ENCODE data around the gene TJP2. TPM values are rescaled to one million over a fixed set of nuclear protein-coding genes. Genes with fewer than 3 reads are reported as not detected.

TJP2 gene
- total RNA-seq, 2 experiments from 2014 or later: 12.9 to 15.3 TPM

DNA sequence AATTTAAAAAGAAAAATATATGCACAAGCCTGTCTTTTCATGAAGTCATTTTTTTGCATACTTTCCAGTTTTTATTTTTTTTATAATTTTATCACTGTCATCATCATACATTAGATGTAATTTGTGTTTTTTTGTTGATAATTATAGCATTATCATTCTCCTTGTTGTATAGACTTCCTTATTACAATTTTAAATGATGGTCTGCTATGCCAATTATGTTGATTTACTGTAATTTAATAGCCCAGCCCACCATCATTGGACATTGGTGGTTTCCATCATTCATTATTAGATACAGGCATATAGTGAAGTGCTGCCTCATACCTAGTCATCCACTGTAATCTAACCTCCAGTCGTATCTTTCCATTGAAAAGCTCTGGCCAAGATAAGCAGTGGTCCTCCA lies 3.8 kb upstream of the TJP2 start:
- H3K4me3 Mint-ChIP-seq: no peak overlapping the region
- DNase-seq: no peak
- no peak overlapping the region for H3K27ac Mint-ChIP-seq
- CTCF ChIA-PET: no interaction called here
- no peaks in the 10 kb centered on the region for H3K36me3 Mint-ChIP-seq
- H3K27me3 Mint-ChIP-seq: peaks cover 28% of the 10 kb centered on the region
- POLR2A ChIA-PET: interaction anchor here (1.9 kb wide), 1 partner anchor 9 kb away, joined by 8 read pairs; no protein-coding TSS in a partner anchor
- H3K4me1 Mint-ChIP-seq (ENCODE audit: low read depth): peaks cover 33% of the 10 kb centered on the region
- intact Hi-C loops (cut with micrococcal nuclease): loop anchor here (5.0 to 10.0 kb wide), 2 partner anchors 1087 to 1395 kb away; partner anchors contain the start of gene SMC5
- no peaks in the 10 kb centered on the region for H3K9me3 Mint-ChIP-seq

- no peaks in the 10 kb centered on the region for H3K36me3 Mint-ChIP-seq
- ChIA-PET CTCF (no interaction called here), POLR2A (no interaction called here)
- H3K4me3 Mint-ChIP-seq: no peak overlapping the region
- H3K4me1 Mint-ChIP-seq (ENCODE audit: low read depth): peaks cover 41% of the 10 kb centered on the region
- intact Hi-C loops (cut with micrococcal nuclease): loop anchor here (5.0 to 10.0 kb wide), 2 partner anchors 1086 to 1394 kb away; partner anchors contain the start of gene SMC5
- DNase-seq: no peak
- H3K27me3 Mint-ChIP-seq: peaks cover 34% of the 10 kb centered on the region
- H3K27ac Mint-ChIP-seq: no peak overlapping the region
- no peaks in the 10 kb centered on the region for H3K9me3 Mint-ChIP-seq
These were observed 3.0 kb upstream of the TJP2 start for GRCh38 chr9:69171049-69171448.

DNA sequence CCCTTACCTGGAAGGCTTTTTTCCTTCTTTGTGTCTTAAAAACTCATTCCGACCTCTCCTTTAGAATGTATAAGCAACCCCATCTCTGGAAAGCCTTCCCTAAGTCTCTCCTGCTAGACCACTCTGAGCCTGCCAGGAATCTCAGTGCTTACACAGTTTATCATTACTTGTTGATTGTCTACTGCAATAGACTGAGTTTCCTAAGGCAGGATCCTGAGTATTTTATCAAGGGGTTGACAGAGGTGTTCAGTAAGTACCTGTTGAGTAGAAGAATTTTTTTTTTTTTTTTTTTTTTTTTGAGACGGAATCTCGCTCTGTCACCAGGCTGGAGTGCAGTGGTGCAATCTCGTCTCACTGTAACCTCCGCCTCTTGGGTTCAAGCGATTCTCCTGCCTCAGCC lies 2.6 kb upstream of the TJP2 start:
- Mint-ChIP-seq H3K36me3 (no peaks in the 10 kb centered on the region), H3K4me3 (no peak overlapping the region), H3K9me3 (no peaks in the 10 kb centered on the region), H3K27me3 (peaks cover 36% of the 10 kb centered on the region), H3K27ac (no peak overlapping the region), H3K4me1 (ENCODE audit: low read depth) (peaks cover 46% of the 10 kb centered on the region)
- no peak for DNase-seq
- ChIA-PET POLR2A (no interaction called here), CTCF (no interaction called here)
- intact Hi-C loops (cut with micrococcal nuclease): loop anchor here (5.0 to 10.0 kb wide), 2 partner anchors 1086 to 1393 kb away; partner anchors contain the start of gene SMC5

DNA sequence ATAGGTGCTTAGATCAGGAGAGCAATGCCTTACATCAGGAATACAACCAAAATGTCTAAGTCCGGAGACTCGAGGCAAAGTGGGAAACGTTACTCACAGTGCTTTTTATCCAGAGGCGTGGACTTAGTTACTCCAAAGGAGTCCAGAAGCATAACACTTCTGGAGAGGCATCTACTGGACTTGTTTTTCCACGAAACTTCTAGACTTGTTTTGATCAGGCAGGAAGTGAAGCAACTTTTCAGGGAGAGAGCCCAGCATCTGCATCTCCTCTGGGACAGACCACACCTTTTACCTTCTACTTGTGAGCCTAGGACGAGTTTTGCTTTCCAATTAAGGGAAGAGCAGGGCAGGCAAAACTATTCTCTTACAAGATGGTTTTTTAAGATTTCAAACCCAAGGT lies 1.2 kb upstream of the TJP2 start:
- CTCF ChIA-PET: no interaction called here
- no peak for DNase-seq
- no peak overlapping the region for H3K27ac Mint-ChIP-seq
- peak overlapping the region; percentile 71 for H3K4me3 Mint-ChIP-seq
- intact Hi-C loops (cut with micrococcal nuclease): loop anchor here (5.0 to 10.0 kb wide), 2 partner anchors 1084 to 1392 kb away; partner anchors contain the start of gene SMC5
- peaks cover 36% of the 10 kb centered on the region for H3K27me3 Mint-ChIP-seq
- no peaks in the 10 kb centered on the region for H3K9me3 Mint-ChIP-seq
- POLR2A ChIA-PET: no interaction called here
- no peaks in the 10 kb centered on the region for H3K36me3 Mint-ChIP-seq
- H3K4me1 Mint-ChIP-seq (ENCODE audit: low read depth): peaks cover 54% of the 10 kb centered on the region

DNA sequence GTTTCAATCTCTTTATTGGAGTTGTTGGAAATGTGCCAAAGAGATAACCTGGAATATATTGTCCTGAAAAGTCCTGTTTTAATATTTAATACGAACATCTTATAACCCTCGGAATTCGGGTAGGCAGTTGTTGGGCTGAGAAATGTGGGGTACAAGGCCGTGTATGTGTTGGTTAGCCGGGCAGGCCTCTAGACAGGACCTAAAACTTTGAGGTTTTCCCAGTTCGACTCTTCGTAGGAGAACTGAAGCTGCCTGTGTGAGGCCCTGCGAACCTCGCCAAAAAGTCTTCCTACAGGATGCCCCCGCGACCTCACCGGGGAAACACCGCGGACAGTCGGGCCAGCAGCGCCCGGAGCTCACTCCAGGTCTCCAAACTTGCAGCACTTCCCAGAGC lies 583 bp upstream of the TJP2 start:
- DNase-seq: no peak
- Mint-ChIP-seq H3K27me3 (peaks cover 36% of the 10 kb centered on the region), H3K4me3 (peak overlapping the region; percentile 71), H3K9me3 (no peaks in the 10 kb centered on the region), H3K27ac (no peak overlapping the region), H3K4me1 (ENCODE audit: low read depth) (peaks cover 56% of the 10 kb centered on the region), H3K36me3 (no peaks in the 10 kb centered on the region)
- ChIA-PET CTCF (no interaction called here), POLR2A (no interaction called here)
- intact Hi-C loops (cut with micrococcal nuclease): loop anchor here (5.0 to 10.0 kb wide), 2 partner anchors 1084 to 1391 kb away; partner anchors contain the start of gene SMC5

- ChIA-PET CTCF (interaction anchor here (0.9 to 2.6 kb wide), 4 partner anchors 12 to 139 kb away, joined by 3 to 11 read pairs (median 4); partner anchors contain the start of gene FXN), POLR2A (interaction anchor here (0.6 to 1.4 kb wide), 2 partner anchors 53 to 610 kb away, joined by 3 to 4 read pairs; no protein-coding TSS in a partner anchor)
- H3K4me3 Mint-ChIP-seq: peak overlapping the region; percentile 82
- peak; percentile 83 for DNase-seq
- H3K9me3 Mint-ChIP-seq: no peaks in the 10 kb centered on the region
- peaks cover 36% of the 10 kb centered on the region for H3K27me3 Mint-ChIP-seq
- peaks cover 54% of the 10 kb centered on the region for H3K4me1 Mint-ChIP-seq (ENCODE audit: low read depth)
- no peaks in the 10 kb centered on the region for H3K36me3 Mint-ChIP-seq
- intact Hi-C loops (cut with micrococcal nuclease): loop anchor here (5.0 to 10.0 kb wide), 2 partner anchors 1082 to 1390 kb away; partner anchors contain the start of gene SMC5
- peak overlapping the region; percentile 71 for H3K27ac Mint-ChIP-seq
These were observed 763 bp downstream of the TJP2 start for GRCh38 chr9:69174616-69175463.

DNA sequence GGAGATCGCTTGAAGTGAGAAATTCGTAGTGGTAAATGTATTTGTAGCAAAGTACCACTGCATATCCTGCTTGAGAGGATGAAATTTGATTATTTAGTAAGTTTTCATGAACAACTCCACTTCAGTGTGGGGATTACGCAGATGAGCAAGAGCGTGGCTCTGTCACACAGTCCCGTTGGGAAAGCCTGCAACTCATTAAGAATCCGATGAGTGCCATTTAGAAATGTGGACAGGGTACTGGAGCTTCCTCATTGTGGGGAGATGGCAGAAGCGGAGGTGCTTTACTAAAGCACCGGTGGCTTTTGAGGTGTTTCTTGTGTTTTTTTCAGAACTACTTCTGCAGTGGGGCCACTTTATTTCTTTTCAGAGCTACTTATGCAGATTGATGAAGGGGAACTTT lies 1.4 kb downstream of the TJP2 start:
- no peaks in the 10 kb centered on the region for H3K36me3 Mint-ChIP-seq
- no peak for DNase-seq
- peak overlapping the region; percentile 71 for H3K27ac Mint-ChIP-seq
- peaks cover 35% of the 10 kb centered on the region for H3K27me3 Mint-ChIP-seq
- H3K4me3 Mint-ChIP-seq: peak overlapping the region; percentile 82
- H3K9me3 Mint-ChIP-seq: no peaks in the 10 kb centered on the region
- POLR2A ChIA-PET: interaction anchor here (1.2 kb wide), 1 partner anchor 12 kb away, joined by 3 read pairs; no protein-coding TSS in a partner anchor
- intact Hi-C loops (cut with micrococcal nuclease): loop anchor here (10.0 kb wide), 1 partner anchor 1389 kb away; no protein-coding TSS in a partner anchor
- peaks cover 61% of the 10 kb centered on the region for H3K4me1 Mint-ChIP-seq (ENCODE audit: low read depth)
- CTCF ChIA-PET: interaction anchor here (0.9 to 2.6 kb wide), 4 partner anchors 11 to 140 kb away, joined by 3 to 11 read pairs (median 4); partner anchors contain the start of gene FXN

GRCh38 chr9:69176471-69177171 lies 2.5 kb downstream of the TJP2 start:
- Mint-ChIP-seq H3K4me1 (ENCODE audit: low read depth) (peaks cover 63% of the 10 kb centered on the region), H3K36me3 (no peaks in the 10 kb centered on the region), H3K9me3 (no peaks in the 10 kb centered on the region), H3K4me3 (no peak overlapping the region), H3K27me3 (peaks cover 25% of the 10 kb centered on the region), H3K27ac (no peak overlapping the region)
- ChIA-PET CTCF (interaction anchor here (2.6 kb wide), 1 partner anchor 16 kb away, joined by 11 read pairs; no protein-coding TSS in a partner anchor), POLR2A (interaction anchor here (1.2 kb wide), 1 partner anchor 11 kb away, joined by 3 read pairs; no protein-coding TSS in a partner anchor)
- intact Hi-C loops (cut with micrococcal nuclease): loop anchor here (10.0 kb wide), 1 partner anchor 1388 kb away; no protein-coding TSS in a partner anchor
- DNase-seq: peak; percentile 43

- Mint-ChIP-seq H3K9me3 (no peaks in the 10 kb centered on the region), H3K4me3 (no peak overlapping the region), H3K27me3 (peaks cover 11% of the 10 kb centered on the region), H3K27ac (no peak overlapping the region), H3K36me3 (no peaks in the 10 kb centered on the region), H3K4me1 (ENCODE audit: low read depth) (peaks cover 66% of the 10 kb centered on the region)
- ChIA-PET POLR2A (interaction anchor here (2.0 kb wide), 1 partner anchor 9 kb away, joined by 8 read pairs; no protein-coding TSS in a partner anchor), CTCF (interaction anchor here (0.8 to 2.4 kb wide), 5 partner anchors 8 to 143 kb away, joined by 3 to 11 read pairs (median 4); partner anchors contain the start of gene FXN)
- intact Hi-C loops (cut with micrococcal nuclease): loop anchor here (10.0 kb wide), 1 partner anchor 1386 kb away; no protein-coding TSS in a partner anchor
- no peak for DNase-seq
These were observed 4.5 kb downstream of the TJP2 start for GRCh38 chr9:69178583-69179011.

- Mint-ChIP-seq H3K27ac (no peak overlapping the region), H3K9me3 (no peaks in the 10 kb centered on the region), H3K4me3 (no peak overlapping the region), H3K27me3 (peaks cover 10% of the 10 kb centered on the region), H3K4me1 (ENCODE audit: low read depth) (peaks cover 65% of the 10 kb centered on the region), H3K36me3 (no peaks in the 10 kb centered on the region)
- intact Hi-C loops (cut with micrococcal nuclease): loop anchor here (10.0 kb wide), 1 partner anchor 1386 kb away; no protein-coding TSS in a partner anchor
- ChIA-PET CTCF (interaction anchor here (0.7 to 2.4 kb wide), 4 partner anchors 12 to 143 kb away, joined by 3 to 11 read pairs (median 6); partner anchors contain the start of gene FXN), POLR2A (interaction anchor here (2.0 kb wide), 1 partner anchor 10 kb away, joined by 8 read pairs; no protein-coding TSS in a partner anchor)
- no peak for DNase-seq
These were observed 5.0 kb downstream of the TJP2 start for GRCh38 chr9:69179037-69179436.

DNA sequence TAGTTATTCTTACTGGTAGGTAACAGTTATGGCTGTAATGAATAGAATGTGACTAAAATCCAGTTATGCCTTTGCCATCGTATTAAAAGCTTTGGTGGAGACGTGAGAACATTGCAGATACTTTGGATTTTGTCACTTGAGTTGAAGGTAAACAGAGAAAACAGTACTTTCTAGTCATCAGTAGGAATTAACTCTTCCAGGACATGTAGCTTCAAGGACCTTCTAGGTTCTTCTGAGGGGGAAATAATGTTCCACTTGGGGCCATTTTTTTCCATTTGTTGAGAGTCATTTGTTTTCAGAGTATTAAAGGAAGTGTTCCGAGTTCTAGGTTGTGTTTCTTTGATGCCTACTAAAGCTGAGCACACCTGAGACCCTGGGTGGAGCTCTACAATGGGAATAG lies 6.1 kb downstream of the TJP2 start:
- DNase-seq: no peak
- no peak overlapping the region for H3K4me3 Mint-ChIP-seq
- H3K36me3 Mint-ChIP-seq: no peaks in the 10 kb centered on the region
- H3K9me3 Mint-ChIP-seq: no peaks in the 10 kb centered on the region
- CTCF ChIA-PET: interaction anchor here (1.1 to 2.9 kb wide), 2 partner anchors 12 to 126 kb away, joined by 4 to 23 read pairs; no protein-coding TSS in a partner anchor
- intact Hi-C loops (cut with micrococcal nuclease): loop anchor here (1.0 kb wide), 2 partner anchors 11 to 145 kb away; partner anchors contain the start of gene FXN
- H3K27ac Mint-ChIP-seq: peak overlapping the region; percentile 23
- H3K4me1 Mint-ChIP-seq (ENCODE audit: low read depth): peaks cover 55% of the 10 kb centered on the region
- POLR2A ChIA-PET: no interaction called here
- H3K27me3 Mint-ChIP-seq: peaks cover 8% of the 10 kb centered on the region

Data from activated CD4-positive, alpha-beta memory T cell treated with anti-CD3 and anti-CD28 coated beads for 36 hours (primary cell).